HepG2 (cell line): ENCODE measurements around the gene PIP4K2B. TPM values are rescaled to one million over a fixed set of nuclear protein-coding genes. Genes with fewer than 3 reads are reported as not detected.
A peak's percentile ranks its signal among the peaks of the same experiment; 100 is the strongest.

Experiments
- ATAC-seq: fragments of 200-7000 bp; cut with Tn5 transposase; 3 replicates; pipeline ENCODE4 v1.9.1; 2020; ENCODE audit warnings: mild to moderate bottlenecking, moderate library complexity
- BruUV-seq: library from RNA; stranded (reverse); fragments of 400-500 nt; replicated peaks from 2 replicates; lab custom pipeline; 2021; lab: Mats Ljungman, UMichigan
- CTCF ChIA-PET: fragments of 300-600 bp; formaldehyde crosslinking; extraction: SDS; loops from one replicate; lab custom pipeline; 2021; ENCODE audit warnings: low total read pairs, inconsistent platforms, low intra/inter-chr PET ratio; lab: Yijun Ruan, JAX
- POLR2A ChIA-PET: fragments of 350-600 bp; sonication (Branson Sonifier 250); formaldehyde crosslinking; loops from one replicate; lab custom pipeline; 2020; ENCODE audit warnings: antibody characterized with exemption, inconsistent platforms; lab: Yijun Ruan, JAX
- DNase-seq: peaks from one replicate; pipeline ENCODE4 v3.0.0-alpha.2; 2015; ENCODE audit warnings: low spot score
- FAIRE-seq: peaks from 3 replicates; lab custom pipeline; 2011; peaks lifted over from hg19 to GRCh38; lab: Jason Lieb, UNC
- H2AFZ ChIP-seq: one replicate; pipeline ENCODE4 v1.6.1; 2011; ENCODE audit warnings: low read length, inconsistent platforms
- H3K27ac ChIP-seq: fragments of 300-600 bp; 3 replicates; pipeline ENCODE4 v1.8.0; 2011; ENCODE audit warnings: mixed run types, mild to moderate bottlenecking, mixed read lengths, low read length, inconsistent platforms; ENCODE audit not compliant: insufficient read depth; ENCODE audit errors: extremely low read length
- H3K27me3 ChIP-seq, 2 experiments: fragments of 200-600 bp in 1 of 2; 2 replicates in 1 of 2; 3 replicates in 1 of 2; pipeline versions ENCODE4 v1.6.0 to v1.8.0; 2011; ENCODE audit warnings: low read length in 2 of 2, mild to moderate bottlenecking in 2 of 2, moderate library complexity in 2 of 2, inconsistent platforms in 1 of 2; ENCODE audit not compliant: insufficient read depth in 2 of 2, control insufficient read depth in 1 of 2
- H3K36me3 ChIP-seq, 2 experiments: fragments of 200-600 bp in 1 of 2; replicated peaks in 1 of 2; 2 replicates in 1 of 2; 3 replicates in 1 of 2; pipeline versions ENCODE4 v1.5.1 to v1.8.0; 2011; ENCODE audit warnings: low read length in 2 of 2, inconsistent platforms in 1 of 2; ENCODE audit not compliant: insufficient read depth in 2 of 2, control insufficient read depth in 1 of 2
- H3K4me1 ChIP-seq: 2 replicates; pipeline ENCODE4 v1.5.1; 2012; ENCODE audit warnings: low read length, inconsistent platforms; ENCODE audit not compliant: insufficient read depth
- H3K4me2 ChIP-seq: 2 replicates; pipeline ENCODE4 v1.6.0; 2011; ENCODE audit warnings: low read depth, low read length, inconsistent platforms
- H3K4me3 ChIP-seq, 3 experiments: fragments of 200-600 bp in 1 of 3; sonication (generic), shearing (Covaris generic) in 1 of 3; replicated peaks in 1 of 3; 2 replicates each; pipeline ENCODE4 v1.5.1; 2011 to 2016; ENCODE audit warnings: low read length in 3 of 3, inconsistent platforms in 2 of 3, low read depth in 2 of 3, mild to moderate bottlenecking in 2 of 3, control low read depth in 1 of 3, mixed read lengths in 1 of 3; ENCODE audit not compliant: insufficient read depth in 1 of 3
- H3K79me2 ChIP-seq: one replicate; pipeline ENCODE4 v1.6.1; 2011; ENCODE audit warnings: low read length, inconsistent platforms; ENCODE audit not compliant: insufficient read depth
- H3K9ac ChIP-seq: 2 replicates; pipeline ENCODE4 v1.6.0; 2011; ENCODE audit warnings: mild to moderate bottlenecking, low read depth, low read length, inconsistent platforms; ENCODE audit not compliant: insufficient read depth
- H3K9me3 ChIP-seq: 2 replicates; pipeline ENCODE4 v1.5.1; 2012; ENCODE audit warnings: mild to moderate bottlenecking, low read length
- H4K20me1 ChIP-seq: 2 replicates; pipeline ENCODE4 v1.6.0; 2011; ENCODE audit warnings: inconsistent platforms, mild to moderate bottlenecking, low read length, moderate library complexity; ENCODE audit not compliant: insufficient read depth
- FOXK2 ChIP-seq: fragments of 450-650 bp; IDR thresholded peaks from 2 replicates; pipeline ENCODE4 v1.6.1; 2016
- MAFK ChIP-seq, 2 experiments: IDR thresholded peaks in 1 of 2; conservative IDR thresholded peaks in 1 of 2; 2 replicates each; pipeline ENCODE4 v1.6.1; 2011; ENCODE audit warnings: improper control_type of control experiment in 2 of 2, low read length in 2 of 2
- MIXL1 ChIP-seq: IDR thresholded peaks from 2 replicates; pipeline ENCODE4 v1.6.1; 2016
- SMAD1 ChIP-seq: sonication (generic); formaldehyde crosslinking; IDR thresholded peaks from 2 replicates; pipeline ENCODE4 v1.4.0; 2020; ENCODE audit warnings: missing genetic modification reagents, low read depth, mild to moderate bottlenecking, borderline replicate concordance
- SOX13 ChIP-seq, 3 experiments: fragments of 450-650 bp in 1 of 3; sonication (generic) in 1 of 3; formaldehyde crosslinking in 1 of 3; IDR thresholded peaks in 2 of 3; conservative IDR thresholded peaks in 1 of 3; 2 replicates each; pipeline versions ENCODE4 v1.5.0 to v1.6.1; 2016 to 2020; ENCODE audit warnings: antibody characterized with exemption in 1 of 3, mild to moderate bottlenecking in 1 of 3, missing compliant biosample characterization in 1 of 3, missing genetic modification reagents in 1 of 3, moderate library complexity in 1 of 3
- SUZ12 ChIP-seq: fragments of 150-350 bp; IDR thresholded peaks from 2 replicates; pipeline ENCODE4 v1.6.1; 2014; ENCODE audit warnings: low read depth, low read length
- ZC3H13 ChIP-seq: sonication (generic); formaldehyde crosslinking; IDR thresholded peaks from 2 replicates; pipeline ENCODE4 v1.8.1; 2023; ENCODE audit warnings: mild to moderate bottlenecking, missing genetic modification reagents, moderate library complexity
- ZC3H4 ChIP-seq: sonication (generic); formaldehyde crosslinking; IDR thresholded peaks from 2 replicates; pipeline ENCODE4 v1.4.0; 2020; ENCODE audit warnings: missing genetic modification reagents, borderline replicate concordance
- ZNF331 ChIP-seq: sonication (generic); formaldehyde crosslinking; IDR thresholded peaks from 2 replicates; pipeline ENCODE4 v1.4.0; 2020; ENCODE audit warnings: missing genetic modification reagents
- ZNF772 ChIP-seq: sonication (generic); formaldehyde crosslinking; IDR thresholded peaks from 2 replicates; pipeline ENCODE4 v1.5.0; 2020; ENCODE audit warnings: mild to moderate bottlenecking, missing genetic modification reagents
- ZNF788 ChIP-seq: sonication (generic); formaldehyde crosslinking; IDR thresholded peaks from 2 replicates; pipeline ENCODE4 v1.5.0; 2020; ENCODE audit warnings: mild to moderate bottlenecking, missing genetic modification reagents, borderline replicate concordance
- WGBS: methylation state at CpG from one replicate; pipeline ENCODE4 v1.1.6; 2017; ENCODE audit warnings: low lambda C conversion rate; 5-methylcytosine and 5-hydroxymethylcytosine counted together
- in situ Hi-C: cut with HindIII; loops from 2 replicates; pipeline ENCODE4 v1.10.0; 2017; ENCODE audit warnings: low pct_unique_long_range_greater_than_20kb; ENCODE audit not compliant: extremely low pct_ligation_motif_present
- intact Hi-C: fragments of 100-400 bp; cut with micrococcal nuclease; formaldehyde crosslinking; loops from one replicate; pipeline ENCODE4 v1.10.0; 2022; ENCODE audit not compliant: unreplicated experiment
- polyA plus RNA-seq, 8 experiments: library from polyadenylated mRNA; depleted of rRNA in 3 of 8; stranded (reverse) in 7 of 8; unstranded in 1 of 8; fragments of >200 nt; fragmentation: Illumina TruSeq in 4 of 8; extraction: Trizol in 4 of 8; gene quantifications; 2 replicates each; pipeline versions ENCODE4 v1.2.1 to v1.2.3, GENCODE V29; 2011 to 2016; ENCODE audit warnings: low read depth in 4 of 8, missing spikeins in 1 of 8, mixed read lengths in 1 of 8; ENCODE audit not compliant: insufficient read depth in 1 of 8
- total RNA-seq, 5 experiments: library from RNA; depleted of rRNA; stranded (reverse); fragments of >200 nt; fragmentation: Illumina TruSeq; extraction: Trizol; gene quantifications; 2 replicates each; pipeline ENCODE4 v1.2.3, GENCODE V29; 2016; ENCODE audit warnings: low read depth in 1 of 5
- TF ChIP-seq, protein P1 (sequence below): fragments of 450-650 bp; IDR thresholded peaks from 2 replicates; pipeline ENCODE4 v1.6.1; 2017; ENCODE audit warnings: mild to moderate bottlenecking
- TF ChIP-seq, protein P2 (sequence below): sonication (generic); formaldehyde crosslinking; IDR thresholded peaks from 2 replicates; pipeline ENCODE4 v1.8.1; 2022; ENCODE audit warnings: low read depth, mild to moderate bottlenecking, missing genetic modification reagents
- TF ChIP-seq, protein P3 (sequence below): sonication (generic); formaldehyde crosslinking; conservative IDR thresholded peaks from 2 replicates; pipeline ENCODE4 v1.4.0; 2020; ENCODE audit warnings: missing genetic modification reagents

PIP4K2B gene
- total and polyA plus RNA-seq, 2 of the 13 experiments (the other 11 are each of a cell fraction or from before 2014, with no cell fraction given), result 20.4 to 54.0 TPM

DNA sequence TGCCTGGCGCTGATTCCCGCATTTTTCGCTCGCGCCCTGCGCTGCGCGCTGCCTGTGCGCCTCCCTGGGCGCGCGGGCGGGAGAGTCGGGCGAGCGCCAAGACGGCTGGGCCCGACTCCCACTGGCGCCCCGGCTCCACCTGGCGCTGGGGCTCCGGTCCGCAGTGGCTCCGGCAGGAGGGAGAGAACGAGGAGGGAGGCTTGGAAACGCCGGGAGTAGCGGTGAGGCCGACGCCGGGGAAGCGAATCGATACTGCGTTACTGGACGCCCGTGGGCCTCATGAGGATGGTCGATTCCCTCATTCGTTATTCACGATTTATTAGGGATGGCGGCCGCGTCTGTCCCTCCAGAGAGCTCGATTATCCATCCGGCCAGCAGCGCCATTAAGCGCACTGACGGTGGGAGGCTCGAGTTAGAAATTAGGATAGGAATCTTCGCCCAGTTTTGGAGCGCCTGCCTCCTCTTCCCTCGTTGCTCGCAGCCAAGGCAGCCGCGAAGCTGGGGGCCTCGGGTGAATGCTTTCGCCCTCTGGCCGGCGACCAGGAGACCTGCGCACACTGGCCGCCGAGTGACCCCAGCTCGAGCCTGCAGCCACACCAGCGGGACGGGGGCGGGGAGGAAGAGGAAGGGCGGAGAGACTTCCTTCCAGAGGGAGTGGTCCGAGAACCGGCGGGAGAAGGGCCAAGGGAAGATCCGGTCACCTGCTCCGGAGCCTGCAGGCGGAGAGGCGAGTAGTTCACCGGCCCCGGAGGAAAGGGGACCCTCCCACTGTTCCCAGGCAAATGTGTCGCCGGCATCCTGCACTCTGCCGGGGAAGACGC, 49.9 kb downstream of the PIP4K2B start (continued):
- TF ChIP-seq, protein P1, sequence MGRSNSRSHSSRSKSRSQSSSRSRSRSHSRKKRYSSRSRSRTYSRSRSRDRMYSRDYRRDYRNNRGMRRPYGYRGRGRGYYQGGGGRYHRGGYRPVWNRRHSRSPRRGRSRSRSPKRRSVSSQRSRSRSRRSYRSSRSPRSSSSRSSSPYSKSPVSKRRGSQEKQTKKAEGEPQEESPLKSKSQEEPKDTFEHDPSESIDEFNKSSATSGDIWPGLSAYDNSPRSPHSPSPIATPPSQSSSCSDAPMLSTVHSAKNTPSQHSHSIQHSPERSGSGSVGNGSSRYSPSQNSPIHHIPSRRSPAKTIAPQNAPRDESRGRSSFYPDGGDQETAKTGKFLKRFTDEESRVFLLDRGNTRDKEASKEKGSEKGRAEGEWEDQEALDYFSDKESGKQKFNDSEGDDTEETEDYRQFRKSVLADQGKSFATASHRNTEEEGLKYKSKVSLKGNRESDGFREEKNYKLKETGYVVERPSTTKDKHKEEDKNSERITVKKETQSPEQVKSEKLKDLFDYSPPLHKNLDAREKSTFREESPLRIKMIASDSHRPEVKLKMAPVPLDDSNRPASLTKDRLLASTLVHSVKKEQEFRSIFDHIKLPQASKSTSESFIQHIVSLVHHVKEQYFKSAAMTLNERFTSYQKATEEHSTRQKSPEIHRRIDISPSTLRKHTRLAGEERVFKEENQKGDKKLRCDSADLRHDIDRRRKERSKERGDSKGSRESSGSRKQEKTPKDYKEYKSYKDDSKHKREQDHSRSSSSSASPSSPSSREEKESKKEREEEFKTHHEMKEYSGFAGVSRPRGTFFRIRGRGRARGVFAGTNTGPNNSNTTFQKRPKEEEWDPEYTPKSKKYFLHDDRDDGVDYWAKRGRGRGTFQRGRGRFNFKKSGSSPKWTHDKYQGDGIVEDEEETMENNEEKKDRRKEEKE, result no peak
- peak; percentile 64; the same call in 1 of the 2 replicates for TF ChIP-seq ZNF331
- no peak for TF ChIP-seq ZC3H4 (CRISPR knock-in tag)

DNA sequence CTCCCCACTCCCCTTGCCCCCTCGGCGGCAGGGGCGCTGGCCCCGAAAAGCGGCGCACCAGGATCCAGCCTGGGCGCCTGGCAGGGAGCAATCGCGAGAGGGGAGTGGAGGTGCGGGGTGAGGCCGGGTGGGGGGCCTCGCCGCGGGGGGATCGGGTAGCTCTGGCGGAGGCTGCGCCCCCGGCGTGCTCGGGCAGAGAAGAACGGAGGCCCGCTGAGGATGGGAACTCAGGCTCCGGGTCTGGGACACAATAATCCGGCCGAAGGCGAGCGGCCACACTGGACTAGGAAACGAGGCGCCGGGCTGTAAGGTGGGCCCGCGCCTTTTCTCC, 50.5 kb downstream of the PIP4K2B start:
- Histone ChIP-seq H3K79me2 (peaks cover 44% of the 10 kb centered on the region), H3K9ac (peak overlapping the region; percentile 68), H3K36me3 (no peaks in the 10 kb centered on the region; a peak in 1 of 5 replicates), H3K4me1 (peaks cover 52% of the 10 kb centered on the region), H3K9me3 (no peaks in the 10 kb centered on the region), H4K20me1 (no peaks in the 10 kb centered on the region), H3K4me3 (peak overlapping the region; percentile 82 to 93 (median 84)), H2AFZ (no peak overlapping the region), H3K27me3 (no peaks in the 10 kb centered on the region; a peak in 1 of 5 replicates), H3K4me2 (peak overlapping the region; percentile 91), H3K27ac (peak overlapping the region; percentile 68)
- CTCF ChIA-PET, result no interaction called here
- DNase-seq (no peak), FAIRE-seq (no peak), ATAC-seq (no peak)
- intact Hi-C loops (loop anchor here (2.0 kb wide), 1 partner anchor 18 kb away; the partner anchor contains the start of gene CISD3), in situ Hi-C loops (no loop called here)
- no TSS peak for BruUV-seq
- 3% methylated on average over 12 of the region's 32 CpGs for WGBS
- POLR2A ChIA-PET, result interaction anchor here (1.1 to 4.4 kb wide), 7 partner anchors 18 to 121 kb away, joined by 4 to 57 read pairs (median 6); partner anchors contain the start of genes CISD3 and LASP1
- TF ChIP-seq SUZ12 (no peak), ZC3H13 (CRISPR knock-in tag) (peak; percentile 70; the same call in 1 of the 2 replicates), MAFK (conservative IDR thresholded peaks at IDR 0.05 in 1 of 2, IDR thresholded peaks at IDR 0.05 in 1 of 2; ENCODE audit: low read length in 2 of 2) (no peak), SOX13 (IDR thresholded peaks at IDR 0.05) (no peak), SOX13 (CRISPR knock-in tag; conservative IDR thresholded peaks at IDR 0.05 in 1 of 2, IDR thresholded peaks at IDR 0.05 in 1 of 2) (no peak), MIXL1 (no peak), ZNF788 (CRISPR knock-in tag) (0 out of 2 replicates have a peak, but pooled peaks have one; percentile 10), SMAD1 (0 out of 2 replicates have a peak, but pooled peaks have one; percentile 17), ZNF772 (CRISPR knock-in tag) (0 out of 2 replicates have a peak, but pooled peaks have one; percentile 17), FOXK2 (no peak)
- TF ChIP-seq, protein P2, sequence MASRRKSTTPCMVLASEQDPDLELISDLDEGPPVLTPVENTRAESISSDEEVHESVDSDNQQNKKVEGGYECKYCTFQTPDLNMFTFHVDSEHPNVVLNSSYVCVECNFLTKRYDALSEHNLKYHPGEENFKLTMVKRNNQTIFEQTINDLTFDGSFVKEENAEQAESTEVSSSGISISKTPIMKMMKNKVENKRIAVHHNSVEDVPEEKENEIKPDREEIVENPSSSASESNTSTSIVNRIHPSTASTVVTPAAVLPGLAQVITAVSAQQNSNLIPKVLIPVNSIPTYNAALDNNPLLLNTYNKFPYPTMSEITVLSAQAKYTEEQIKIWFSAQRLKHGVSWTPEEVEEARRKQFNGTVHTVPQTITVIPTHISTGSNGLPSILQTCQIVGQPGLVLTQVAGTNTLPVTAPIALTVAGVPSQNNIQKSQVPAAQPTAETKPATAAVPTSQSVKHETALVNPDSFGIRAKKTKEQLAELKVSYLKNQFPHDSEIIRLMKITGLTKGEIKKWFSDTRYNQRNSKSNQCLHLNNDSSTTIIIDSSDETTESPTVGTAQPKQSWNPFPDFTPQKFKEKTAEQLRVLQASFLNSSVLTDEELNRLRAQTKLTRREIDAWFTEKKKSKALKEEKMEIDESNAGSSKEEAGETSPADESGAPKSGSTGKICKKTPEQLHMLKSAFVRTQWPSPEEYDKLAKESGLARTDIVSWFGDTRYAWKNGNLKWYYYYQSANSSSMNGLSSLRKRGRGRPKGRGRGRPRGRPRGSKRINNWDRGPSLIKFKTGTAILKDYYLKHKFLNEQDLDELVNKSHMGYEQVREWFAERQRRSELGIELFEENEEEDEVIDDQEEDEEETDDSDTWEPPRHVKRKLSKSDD, result 0 out of 2 replicates have a peak, but pooled peaks have one; percentile 16
- TF ChIP-seq, protein P3, sequence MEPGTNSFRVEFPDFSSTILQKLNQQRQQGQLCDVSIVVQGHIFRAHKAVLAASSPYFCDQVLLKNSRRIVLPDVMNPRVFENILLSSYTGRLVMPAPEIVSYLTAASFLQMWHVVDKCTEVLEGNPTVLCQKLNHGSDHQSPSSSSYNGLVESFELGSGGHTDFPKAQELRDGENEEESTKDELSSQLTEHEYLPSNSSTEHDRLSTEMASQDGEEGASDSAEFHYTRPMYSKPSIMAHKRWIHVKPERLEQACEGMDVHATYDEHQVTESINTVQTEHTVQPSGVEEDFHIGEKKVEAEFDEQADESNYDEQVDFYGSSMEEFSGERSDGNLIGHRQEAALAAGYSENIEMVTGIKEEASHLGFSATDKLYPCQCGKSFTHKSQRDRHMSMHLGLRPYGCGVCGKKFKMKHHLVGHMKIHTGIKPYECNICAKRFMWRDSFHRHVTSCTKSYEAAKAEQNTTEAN, result no peak
